Bronchial epithelial cell (primary cell): ENCODE measurements around the gene TGM6. TPM values are rescaled to one million over a fixed set of nuclear protein-coding genes. Genes with fewer than 3 reads are reported as not detected.

Experiments used
- DNase-seq: peaks from one replicate; pipeline ENCODE4 v3.0.0-alpha.2; 2010; ENCODE audit warnings: low read depth
- FAIRE-seq: peaks from 2 replicates; lab custom pipeline; 2011; peaks lifted over from hg19 to GRCh38; lab: Jason Lieb, UNC
- H3K27me3 ChIP-seq: 2 replicates; pipeline ENCODE4 v1.5.1; 2011; ENCODE audit warnings: low read length; ENCODE audit not compliant: control insufficient read depth, insufficient read depth
- H3K36me3 ChIP-seq: 2 replicates; pipeline ENCODE4 v1.5.1; 2011; ENCODE audit warnings: low read length; ENCODE audit not compliant: control insufficient read depth, insufficient read depth
- H3K4me3 ChIP-seq: 2 replicates; pipeline ENCODE4 v1.5.1; 2011; ENCODE audit warnings: mild to moderate bottlenecking, low read depth, low read length, control low read depth
- CTCF ChIP-seq: IDR thresholded peaks from 2 replicates; pipeline ENCODE4 v1.5.1; 2011; ENCODE audit warnings: mild to moderate bottlenecking, moderate library complexity, low read length, control low read depth, inconsistent platforms; ENCODE audit not compliant: insufficient read depth, severe bottlenecking
- total RNA-seq: library from RNA; depleted of rRNA; stranded (reverse); fragments of >200 nt; gene quantifications from 2 replicates; pipeline ENCODE4 v1.2.1, GENCODE V29; 2014

Gene TGM6
- total RNA-seq, 1 donor from 2014 or later: not detected

DNA sequence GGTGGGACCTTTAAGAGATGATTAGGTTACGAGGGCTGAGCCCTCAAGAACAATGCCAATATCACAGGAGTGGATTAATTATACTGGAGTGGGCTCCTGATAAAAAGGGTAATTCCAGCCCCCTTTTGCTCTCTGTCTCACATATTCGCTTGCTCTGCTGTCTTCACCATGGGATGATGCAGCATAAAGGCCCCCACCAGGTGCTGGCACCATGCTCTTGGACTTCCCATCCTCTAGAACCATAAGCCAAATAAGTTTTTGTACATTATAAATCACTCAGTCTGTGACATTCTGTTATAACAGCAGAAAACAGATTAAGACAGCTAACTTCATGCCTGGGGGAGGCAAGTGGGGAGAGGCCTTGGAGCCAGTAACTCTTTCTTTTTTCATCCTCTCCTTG is 99.7 kb downstream of the TGM6 start:
- H3K27me3 ChIP-seq: no peaks in the 10 kb centered on the region
- no peak for TF ChIP-seq CTCF
- H3K4me3 ChIP-seq: no peak overlapping the region
- peaks cover 7% of the 10 kb centered on the region for H3K36me3 ChIP-seq
- FAIRE-seq (no peak), DNase-seq (no peak)

Other genes starting within 250 kb of the TGM6 start
- gene TGM3, start 84.9 kb upstream of the TGM6 start, total RNA-seq: 11.8 and 42.6 TPM in 2 replicates
- 196 and 280 TPM in 2 replicates for gene SNRPB, start 89.9 kb downstream of the TGM6 start, total RNA-seq
- 9.2 and 11.3 TPM in 2 replicates for gene ZNF343, start 128.0 kb downstream of the TGM6 start, total RNA-seq
- not detected in 2 replicates for gene TMC2, start 155.7 kb downstream of the TGM6 start, total RNA-seq